Articular chondrocyte of knee joint (primary cell): Measurements from ENCODE around the gene GINM1. TPM values are rescaled to one million over a fixed set of nuclear protein-coding genes. Genes with fewer than 3 reads are reported as not detected.

Experiments used
- small RNA-seq: library from RNA; depleted of rRNA; stranded (forward); fragments of <200 nt; gene quantifications from one replicate; pipeline ENCODE3, GENCODE V24; 2012
- total RNA-seq: library from RNA; depleted of rRNA; stranded (reverse); fragments of >200 nt; gene quantifications from 2 replicates; pipeline ENCODE4 v1.2.3, GENCODE V29; 2012

GINM1 gene
- 92.1 and 104 TPM in 2 replicates for total RNA-seq

GRCh38 chr6:149565527-149566409 lies at the start of gene GINM1:
Gene GINM1, plus strand, starts transcription at chr6:149566375. Its CDS starts 40 bp downstream, at chr6:149566415.

GRCh38 chr6:149545754-149546471 lies 20.3 kb upstream of the GINM1 start, which contains the start of gene PPIL4:
Gene PPIL4, minus strand, starts transcription at chr6:149546043. Its CDS starts 38 bp downstream, at chr6:149546005.

Small RNAs within 50 kb of the gene (small RNA-seq; reads per million reads assigned to genes)
- gene RF00019 (not detected), gene RF00410 (not detected), gene RNU7-3P (0.15 reads per million)

Other genes starting within 250 kb of the GINM1 start
- 35.1 and 42.2 TPM in 2 replicates for gene TAB2, start 248.7 kb upstream of the GINM1 start, total RNA-seq
- 3.5 and 4.5 TPM in 2 replicates for gene SUMO4, start 166.1 kb upstream of the GINM1 start, total RNA-seq
- 0.65 and 1.3 TPM in 2 replicates for gene ZC3H12D, start 81.4 kb upstream of the GINM1 start, total RNA-seq
- gene PPIL4, start 20.3 kb upstream of the GINM1 start, total RNA-seq, result 43.1 and 50.8 TPM in 2 replicates
- 33.6 and 35.8 TPM in 2 replicates for gene KATNA1, start 82.3 kb downstream of the GINM1 start, total RNA-seq
- gene LATS1, start 151.7 kb downstream of the GINM1 start, total RNA-seq, result 29.7 and 30.8 TPM in 2 replicates
- gene NUP43, start 180.2 kb downstream of the GINM1 start, total RNA-seq, result 29.7 and 31.0 TPM in 2 replicates
- 128 and 141 TPM in 2 replicates for gene PCMT1, start 183.4 kb downstream of the GINM1 start, total RNA-seq